ENCODE results near the gene TRAPPC6A.

TRAPPC6A gene

GRCh38 chr19:45177817-45178261 lies at the start of gene TRAPPC6A:
Gene TRAPPC6A (minus strand): TSS chr19:45178237. CDS start chr19:45178218, 19 bp downstream.
- no peak for DNase-seq (ENCODE audit: low spot score)

GRCh38 chr19:45224645-45225044 lies 46.6 kb upstream of the TRAPPC6A start:
- DNase-seq (ENCODE audit: low spot score), result no peak

GRCh38 chr19:45223879-45224278 lies 45.8 kb upstream of the TRAPPC6A start:
- DNase-seq (ENCODE audit: low spot score), result no peak

- DNase-seq (ENCODE audit: low spot score), result no peak
Observed at GRCh38 chr19:45222724-45223123, 44.7 kb upstream of the TRAPPC6A start.

GRCh38 chr19:45218911-45219743 lies 41.1 kb upstream of the TRAPPC6A start:
- DNase-seq (ENCODE audit: low spot score), result no peak

GRCh38 chr19:45218426-45218825 lies 40.4 kb upstream of the TRAPPC6A start:
- DNase-seq (ENCODE audit: low spot score), result no peak

- DNase-seq (ENCODE audit: low spot score), result no peak
Observed at GRCh38 chr19:45217957-45218334, 39.9 kb upstream of the TRAPPC6A start.

GRCh38 chr19:45217193-45217956 lies 39.3 kb upstream of the TRAPPC6A start:
- no peak for DNase-seq (ENCODE audit: low spot score)

GRCh38 chr19:45216667-45217066 lies 38.6 kb upstream of the TRAPPC6A start:
- DNase-seq (ENCODE audit: low spot score), result no peak

- no peak for DNase-seq (ENCODE audit: low spot score)
Observed at GRCh38 chr19:45215391-45216191, 37.6 kb upstream of the TRAPPC6A start.

GRCh38 chr19:45213031-45213430 lies 35.0 kb upstream of the TRAPPC6A start:
- no peak for DNase-seq (ENCODE audit: low spot score)

GRCh38 chr19:45211751-45212381 lies 33.8 kb upstream of the TRAPPC6A start:
- no peak for DNase-seq (ENCODE audit: low spot score)

- no peak for DNase-seq (ENCODE audit: low spot score)
Observed at GRCh38 chr19:45206328-45206727, 28.3 kb upstream of the TRAPPC6A start.

GRCh38 chr19:45205810-45206209 lies 27.8 kb upstream of the TRAPPC6A start:
- DNase-seq (ENCODE audit: low spot score), result no peak

- DNase-seq (ENCODE audit: low spot score), result no peak
Observed at GRCh38 chr19:45202637-45203036, 24.6 kb upstream of the TRAPPC6A start.

- DNase-seq (ENCODE audit: low spot score), result no peak
Observed at GRCh38 chr19:45200568-45200967, 22.5 kb upstream of the TRAPPC6A start.

GRCh38 chr19:45195764-45196163 lies 17.7 kb upstream of the TRAPPC6A start:
- no peak for DNase-seq (ENCODE audit: low spot score)

GRCh38 chr19:45191375-45191774 lies 13.3 kb upstream of the TRAPPC6A start:
- DNase-seq (ENCODE audit: low spot score), result no peak

GRCh38 chr19:45189971-45190370 lies 11.9 kb upstream of the TRAPPC6A start:
- DNase-seq (ENCODE audit: low spot score), result no peak

GRCh38 chr19:45187421-45188100 lies 9.5 kb upstream of the TRAPPC6A start:
- peak; percentile 81 for DNase-seq (ENCODE audit: low spot score)
